Upper lobe of left lung (tissue), 6 donors: ENCODE measurements around the gene FXYD5. TPM values are rescaled to one million over a fixed set of nuclear protein-coding genes. Genes with fewer than 3 reads are reported as not detected.
"Not testable (repeated sequence)": the region's sequence is repeated elsewhere in the genome, so short reads cannot be mapped to it uniquely, and the experiment has no call there.

Experiments
- ATAC-seq, 2 donors: fragments of 200-7000 bp; cut with Tn5 transposase; one replicate each; pipeline ENCODE4 v1.9.1; 2022; ENCODE audit warnings: mild to moderate bottlenecking in 2 of 2, moderate library complexity in 2 of 2; ENCODE audit not compliant: low FRiP score in 2 of 2
- DNase-seq, 2 donors: peaks; one replicate each; pipeline ENCODE4 v3.0.0-alpha.2; 2019 to 2020
- H3K27ac ChIP-seq, 4 donors: fragments of 200-600 bp; sonication (generic); one replicate each; pipeline ENCODE4 v1.5.1; 2016 to 2019
- H3K27me3 ChIP-seq, 4 donors: fragments of 200-600 bp; sonication (generic); one replicate each; pipeline ENCODE4 v1.5.1; 2017 to 2019
- H3K36me3 ChIP-seq, 4 donors: fragments of 200-600 bp; sonication (generic); one replicate each; pipeline ENCODE4 v1.5.1; 2016 to 2019
- H3K4me1 ChIP-seq, 4 donors: fragments of 200-600 bp; sonication (generic); one replicate each; pipeline ENCODE4 v1.5.1; 2018 to 2019
- H3K4me3 ChIP-seq, 4 donors: fragments of 200-600 bp; sonication (generic); one replicate each; pipeline ENCODE4 v1.5.1; 2017 to 2019; ENCODE audit warnings: mild to moderate bottlenecking in 2 of 4, moderate library complexity in 1 of 4
- H3K9me3 ChIP-seq, 4 donors: fragments of 200-600 bp; sonication (generic); one replicate each; pipeline ENCODE4 v1.5.1; 2018 to 2019
- EP300 ChIP-seq, 4 donors: sonication (generic); formaldehyde crosslinking; IDR thresholded peaks; one replicate each; pipeline ENCODE4 v1.5.1; 2017; ENCODE audit warnings: antibody characterized with exemption in 4 of 4, control low read depth in 2 of 4
- POLR2A ChIP-seq, 4 donors: fragments of 450-650 bp; IDR thresholded peaks; one replicate each; pipeline ENCODE4 v1.5.1; 2016 to 2017; ENCODE audit warnings: antibody characterized with exemption in 4 of 4, mild to moderate bottlenecking in 2 of 4
- POLR2AphosphoS5 ChIP-seq, 2 donors: sonication (generic); formaldehyde crosslinking; IDR thresholded peaks; one replicate each; pipeline ENCODE4 v1.5.1; 2017; ENCODE audit warnings: antibody characterized with exemption in 2 of 2
- WGBS, 2 donors: methylation state at CpG; one replicate each; pipeline ENCODE4 v1.1.5; 2017 to 2018; 5-methylcytosine and 5-hydroxymethylcytosine counted together
- total RNA-seq, 6 donors: library from RNA; depleted of rRNA in 4 of 6; stranded (reverse); fragments of >200 nt in 4 of 6; gene quantifications; one replicate each; pipeline versions ENCODE4 v1.1.0 to v1.2.1, GENCODE V29; 2016 to 2021
- TF ChIP-seq, protein P1 (sequence below), 6 experiments: fragments of 450-650 bp in 4 of 6; fragments of 200-600 bp in 2 of 6; sonication (generic) in 2 of 6; IDR thresholded peaks; one replicate each; pipeline ENCODE4 v1.5.1; 2016 to 2019; ENCODE audit warnings: antibody characterized with exemption in 6 of 6
- donor health status: DM: no; HTN: no; CAD: no; lungs with moderate emphysema.
- donor health status: DM: no; HTN: yes; CAD: no; lungs with severe emphysema.

The FXYD5 gene
- total RNA-seq, 6 donors from 2014 or later = 40.4 to 153 (median 91.8) TPM

DNA sequence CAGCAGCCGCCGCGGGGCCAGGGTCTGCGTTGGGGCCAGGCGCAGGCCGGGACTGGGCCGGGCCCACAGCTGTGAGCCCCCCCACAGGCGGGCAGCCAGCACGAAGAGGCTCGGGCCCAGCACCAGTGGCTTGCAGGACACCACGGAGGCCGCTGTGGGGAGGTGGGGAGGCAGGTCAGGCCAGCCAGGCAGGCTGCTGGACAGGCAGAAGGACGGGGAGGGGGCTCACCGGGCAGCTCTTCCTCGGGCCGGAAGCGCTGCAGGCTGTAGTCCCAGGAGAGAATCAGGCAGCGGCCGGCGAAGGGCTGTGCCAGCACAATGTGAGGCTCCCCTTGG is 27.9 kb upstream of the FXYD5 start:
- ATAC-seq (no peak), DNase-seq (peak in 1 of 2 donors; percentile 79)
- Histone ChIP-seq H3K4me1 (peaks cover 17 to 29% (median 23%) of the 10 kb centered on the region in 4 donors), H3K36me3 (peaks cover 0 to 4% (median 0%) of the 10 kb centered on the region in 4 donors), H3K27me3 (no peaks in the 10 kb centered on the region), H3K9me3 (no peaks in the 10 kb centered on the region), H3K4me3 (no peak overlapping the region), H3K27ac (peak overlapping the region in 2 of 4 donors; percentile 16 to 85)
- 30 to 81% methylated on average over 2 to 6 of the region's 20 CpGs for WGBS, 2 donors
- TF ChIP-seq EP300 (IDR thresholded peaks at IDR 0.05) (no peak), POLR2A (IDR thresholded peaks at IDR 0.05) (no peak), POLR2AphosphoS5 (IDR thresholded peaks at IDR 0.05) (no peak)
- TF ChIP-seq, protein P1, sequence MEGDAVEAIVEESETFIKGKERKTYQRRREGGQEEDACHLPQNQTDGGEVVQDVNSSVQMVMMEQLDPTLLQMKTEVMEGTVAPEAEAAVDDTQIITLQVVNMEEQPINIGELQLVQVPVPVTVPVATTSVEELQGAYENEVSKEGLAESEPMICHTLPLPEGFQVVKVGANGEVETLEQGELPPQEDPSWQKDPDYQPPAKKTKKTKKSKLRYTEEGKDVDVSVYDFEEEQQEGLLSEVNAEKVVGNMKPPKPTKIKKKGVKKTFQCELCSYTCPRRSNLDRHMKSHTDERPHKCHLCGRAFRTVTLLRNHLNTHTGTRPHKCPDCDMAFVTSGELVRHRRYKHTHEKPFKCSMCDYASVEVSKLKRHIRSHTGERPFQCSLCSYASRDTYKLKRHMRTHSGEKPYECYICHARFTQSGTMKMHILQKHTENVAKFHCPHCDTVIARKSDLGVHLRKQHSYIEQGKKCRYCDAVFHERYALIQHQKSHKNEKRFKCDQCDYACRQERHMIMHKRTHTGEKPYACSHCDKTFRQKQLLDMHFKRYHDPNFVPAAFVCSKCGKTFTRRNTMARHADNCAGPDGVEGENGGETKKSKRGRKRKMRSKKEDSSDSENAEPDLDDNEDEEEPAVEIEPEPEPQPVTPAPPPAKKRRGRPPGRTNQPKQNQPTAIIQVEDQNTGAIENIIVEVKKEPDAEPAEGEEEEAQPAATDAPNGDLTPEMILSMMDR (IDR thresholded peaks at IDR 0.05) = no peak

GRCh38 chr19:35127871-35128270 is 26.7 kb upstream of the FXYD5 start:
- no peaks in the 10 kb centered on the region for H3K9me3 ChIP-seq
- DNase-seq (no peak), ATAC-seq (no peak)
- no peaks in the 10 kb centered on the region for H3K36me3 ChIP-seq
- peaks cover 17 to 24% (median 21%) of the 10 kb centered on the region in 4 donors for H3K4me1 ChIP-seq
- WGBS, 2 donors = 85 to 91% methylated on average over 3 to 7 of the region's 7 CpGs
- no peak for TF ChIP-seq POLR2A (IDR thresholded peaks at IDR 0.05)
- TF ChIP-seq EP300 (IDR thresholded peaks at IDR 0.05) = no peak
- TF ChIP-seq, protein P1 (IDR thresholded peaks at IDR 0.05) = no peak
- no peak for TF ChIP-seq POLR2AphosphoS5 (IDR thresholded peaks at IDR 0.05)
- H3K4me3 ChIP-seq = no peak overlapping the region
- no peaks in the 10 kb centered on the region for H3K27me3 ChIP-seq
- no peak overlapping the region for H3K27ac ChIP-seq

DNA sequence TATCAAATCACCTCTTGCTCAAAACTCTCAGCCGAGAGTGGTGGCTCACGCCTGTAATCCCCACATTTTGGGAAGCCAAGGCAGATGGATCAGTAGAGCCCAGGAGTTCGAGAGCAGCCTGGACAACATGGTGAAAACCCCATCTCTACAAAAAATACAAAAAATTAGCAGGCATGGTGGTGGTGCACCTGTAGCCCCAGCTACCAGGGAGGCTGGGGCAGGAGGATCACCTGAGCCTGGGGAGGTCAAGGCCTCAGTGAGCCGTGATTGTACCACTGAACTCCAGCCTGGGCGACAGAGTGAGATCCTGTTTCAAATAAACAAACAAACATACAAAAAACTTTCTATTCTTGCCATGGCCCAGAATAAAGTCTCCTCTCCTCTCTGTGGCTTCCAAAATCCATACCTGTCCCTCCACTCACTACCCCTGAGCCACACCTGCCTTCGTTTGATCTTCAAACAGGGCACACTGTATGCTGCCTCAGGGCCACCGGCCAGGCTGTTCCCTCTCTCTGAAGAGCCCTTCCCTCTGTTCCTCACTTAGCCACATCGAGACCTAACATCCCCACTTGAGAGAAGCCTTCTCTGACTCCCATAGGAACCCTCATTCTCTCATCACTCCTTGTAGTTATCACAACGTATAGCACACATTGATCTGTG is 26.0 kb upstream of the FXYD5 start:
- TF ChIP-seq, protein P1 (IDR thresholded peaks at IDR 0.05) = no peak
- TF ChIP-seq EP300 (IDR thresholded peaks at IDR 0.05) (no peak), POLR2A (IDR thresholded peaks at IDR 0.05) (no peak), POLR2AphosphoS5 (IDR thresholded peaks at IDR 0.05) (no peak)
- Histone ChIP-seq H3K4me3 (no peak overlapping the region), H3K4me1 (peaks cover 11 to 18% (median 15%) of the 10 kb centered on the region in 4 donors), H3K27me3 (no peaks in the 10 kb centered on the region), H3K9me3 (no peaks in the 10 kb centered on the region), H3K36me3 (no peaks in the 10 kb centered on the region), H3K27ac (no peak overlapping the region)
- no peak for DNase-seq
- 90 to 94% methylated on average over 9 of the region's 9 CpGs for WGBS, 2 donors
- no peak for ATAC-seq

- H3K4me3 ChIP-seq, H3K9me3 ChIP-seq, ATAC-seq, H3K36me3 ChIP-seq, H3K27ac ChIP-seq, DNase-seq, H3K27me3 ChIP-seq, H3K4me1 ChIP-seq: not testable (repeated sequence)
- WGBS, 2 donors = 64 to 69% methylated on average over 14 of the region's 14 CpGs
Observed at GRCh38 chr19:35129724-35130274, 24.7 kb upstream of the FXYD5 start.

GRCh38 chr19:35130761-35131720 is 23.5 kb upstream of the FXYD5 start:
- no peaks in the 10 kb centered on the region for H3K36me3 ChIP-seq
- ATAC-seq = no peak
- peak in 1 of 2 donors; percentile 81 for DNase-seq
- H3K27ac ChIP-seq = no peak overlapping the region
- no peak overlapping the region for H3K4me3 ChIP-seq
- 65 to 69% methylated on average over 11 to 26 of the region's 31 CpGs for WGBS, 2 donors
- TF ChIP-seq POLR2AphosphoS5 (IDR thresholded peaks at IDR 0.05) (no peak), EP300 (IDR thresholded peaks at IDR 0.05) (no peak)
- TF ChIP-seq, protein P1 (IDR thresholded peaks at IDR 0.05) = no peak
- H3K9me3 ChIP-seq = no peaks in the 10 kb centered on the region
- H3K27me3 ChIP-seq = no peaks in the 10 kb centered on the region
- H3K4me1 ChIP-seq = peaks cover 0 to 8% (median 5%) of the 10 kb centered on the region in 4 donors
